Raji (cell line): ENCODE results near the gene GSN.

Source experiments
- POLR2A ChIP-seq: IDR thresholded peaks from 2 replicates; pipeline ENCODE4 v1.6.1; 2011; ENCODE audit warnings: low read depth, low read length, control low read depth; ENCODE audit not compliant: insufficient read depth

Gene GSN

DNA sequence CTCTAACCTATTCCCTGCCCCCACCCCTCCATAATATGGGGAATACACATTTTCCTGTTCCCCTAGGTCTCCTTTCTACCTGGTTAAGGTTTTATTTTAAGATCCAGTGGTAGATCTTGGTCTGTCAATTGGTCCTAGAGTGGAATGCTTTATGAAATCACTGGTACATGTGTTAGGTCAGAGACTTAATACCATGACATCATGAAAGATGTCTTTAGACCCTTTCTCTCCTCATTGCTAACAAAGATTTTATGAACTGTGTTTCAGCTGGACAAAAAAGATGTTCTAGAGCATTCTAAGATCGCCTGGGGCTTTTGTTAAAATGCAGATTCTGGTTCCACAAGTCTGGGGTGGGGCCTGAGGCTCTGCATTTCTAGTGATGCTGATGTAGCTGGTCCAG, 9.1 kb downstream of the GSN start:
- TF ChIP-seq POLR2A: no peak

- TF ChIP-seq POLR2A: no peak
Observed at GRCh38 chr9:121277518-121278295, 9.7 kb downstream of the GSN start.

- no peak for TF ChIP-seq POLR2A
Observed at GRCh38 chr9:121278477-121279261, 10.7 kb downstream of the GSN start.

GRCh38 chr9:121279776-121280388, 11.9 kb downstream of the GSN start:
- TF ChIP-seq POLR2A: no peak

DNA sequence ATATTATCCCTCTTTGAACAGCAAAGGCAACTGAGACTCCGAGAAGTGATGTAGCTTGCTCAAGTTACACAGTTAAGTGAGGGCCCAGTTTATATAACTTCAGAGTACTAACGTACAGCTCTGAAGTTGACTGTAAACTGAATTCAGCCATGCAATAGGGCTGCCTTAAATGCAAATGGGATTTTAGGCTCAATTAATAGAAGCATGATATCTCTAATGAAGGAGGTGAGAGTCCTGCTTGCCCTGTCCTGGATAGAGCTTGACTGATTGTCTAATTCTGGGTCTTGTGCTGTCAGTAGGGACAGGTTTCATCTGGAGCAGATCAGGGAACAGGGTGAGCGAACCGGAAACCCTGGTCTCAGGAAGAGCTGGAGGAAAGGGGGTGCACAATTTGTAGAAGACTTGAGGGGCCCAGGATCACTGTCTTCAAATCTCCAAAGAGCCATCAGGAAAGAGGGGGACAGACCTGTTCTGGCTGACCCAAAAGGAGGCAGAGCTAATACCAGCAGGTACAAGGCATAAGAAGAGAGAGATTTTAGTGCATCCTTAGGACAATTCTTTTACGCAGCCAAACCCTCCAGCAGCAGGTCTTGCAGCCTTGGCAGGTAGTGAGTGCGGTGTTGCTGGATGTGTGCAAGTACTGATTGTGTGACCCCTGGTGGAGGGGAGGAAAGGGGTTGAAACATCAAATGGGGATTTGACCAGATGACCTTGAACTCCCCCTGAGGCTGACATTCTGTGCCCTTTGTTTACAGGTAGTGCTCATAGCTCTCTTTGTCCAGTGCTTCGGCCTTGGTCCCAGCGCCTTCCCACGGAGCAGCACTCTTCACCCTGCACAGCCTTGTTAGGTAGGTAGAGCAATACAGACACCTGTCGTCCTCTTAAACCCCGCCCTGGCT, 13.0 kb downstream of the GSN start:
- no peak for TF ChIP-seq POLR2A

GRCh38 chr9:121281614-121282276, 13.8 kb downstream of the GSN start:
- TF ChIP-seq POLR2A: no peak

- no peak for TF ChIP-seq POLR2A
Observed at GRCh38 chr9:121282277-121283079, 14.5 kb downstream of the GSN start.

DNA sequence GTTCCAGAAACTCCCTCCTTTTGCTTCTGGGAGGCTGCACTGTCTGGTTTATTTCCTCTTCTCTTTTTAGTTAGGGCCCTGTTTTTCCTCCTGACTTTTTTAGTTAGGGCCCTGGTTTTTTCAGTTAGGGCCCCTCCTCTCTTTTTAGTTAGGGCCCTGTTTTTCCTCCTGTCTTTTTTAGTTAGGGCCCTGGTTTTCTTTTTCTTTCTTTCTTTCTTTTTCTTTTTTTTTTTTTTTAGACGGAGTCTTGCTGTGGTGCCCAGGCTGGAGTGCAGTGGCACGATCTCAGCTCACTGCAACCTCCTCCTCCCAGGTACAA, 15.1 kb downstream of the GSN start:
- TF ChIP-seq POLR2A: no peak

DNA sequence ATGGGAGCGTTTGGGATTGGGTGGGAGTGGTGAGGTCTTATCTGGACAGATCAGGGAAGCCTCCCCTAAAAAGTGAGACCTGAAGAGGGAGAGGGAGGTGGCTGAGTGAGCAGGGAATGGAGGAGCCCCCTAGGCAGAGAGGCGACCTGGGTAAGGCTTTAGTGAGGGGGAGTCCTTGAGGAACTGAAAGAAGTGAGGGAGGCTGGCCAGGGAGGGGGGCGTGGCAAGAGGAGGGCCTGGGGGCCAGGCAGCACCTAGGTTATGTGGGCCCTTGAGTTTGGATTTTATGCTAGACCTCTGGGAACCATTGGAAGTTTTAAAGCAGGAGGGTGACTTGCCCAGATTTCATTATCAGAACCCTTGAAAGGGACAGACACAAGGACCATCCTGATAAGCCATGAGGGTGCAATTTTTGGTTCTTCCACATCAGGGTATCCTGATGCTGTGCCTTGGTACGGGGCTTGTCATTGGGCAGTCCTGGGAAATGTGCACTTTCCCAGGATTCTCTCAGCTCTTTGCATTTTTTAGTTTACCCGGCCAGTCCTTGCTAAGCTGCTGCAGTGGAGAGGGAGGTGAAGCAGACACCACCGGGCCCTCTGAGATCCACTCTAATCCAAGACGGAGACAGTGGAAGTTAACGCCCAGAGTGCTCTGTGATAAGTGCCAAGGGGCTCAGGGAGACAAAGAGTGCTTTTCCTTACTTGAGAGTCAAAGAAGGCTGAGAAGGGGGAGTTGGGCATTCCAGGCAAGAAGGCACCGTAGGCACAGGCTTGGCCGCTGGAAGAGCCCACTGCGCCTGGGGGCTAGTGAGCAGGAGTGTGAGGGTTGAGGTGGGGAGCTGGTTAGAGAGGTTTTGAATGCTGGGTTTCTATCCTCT, 16.1 kb downstream of the GSN start:
- no peak for TF ChIP-seq POLR2A

GRCh38 chr9:121284733-121285451, 16.9 kb downstream of the GSN start:
- no peak for TF ChIP-seq POLR2A

GRCh38 chr9:121285835-121286687, 18.1 kb downstream of the GSN start:
- no peak for TF ChIP-seq POLR2A

DNA sequence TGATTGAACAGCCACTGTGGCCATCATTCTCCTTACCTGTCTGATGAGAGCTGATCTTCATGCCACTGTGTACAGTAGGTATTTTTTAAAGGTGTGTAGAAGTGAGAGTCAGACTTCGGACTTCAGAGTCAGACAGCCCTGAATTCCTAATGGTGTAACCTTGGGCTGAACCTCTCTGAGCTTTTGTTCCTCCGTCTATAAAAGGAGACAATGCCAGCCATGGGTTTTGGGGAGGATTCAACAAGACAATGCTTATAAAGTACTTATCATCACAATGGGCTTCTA, 18.7 kb downstream of the GSN start:
- TF ChIP-seq POLR2A: no peak
